ENCODE measurements around the gene IHH. TPM values are rescaled to one million over a fixed set of nuclear protein-coding genes. Genes with fewer than 3 reads are reported as not detected.

IHH gene
- polyA plus RNA-seq, 3 donors: not detected

DNA sequence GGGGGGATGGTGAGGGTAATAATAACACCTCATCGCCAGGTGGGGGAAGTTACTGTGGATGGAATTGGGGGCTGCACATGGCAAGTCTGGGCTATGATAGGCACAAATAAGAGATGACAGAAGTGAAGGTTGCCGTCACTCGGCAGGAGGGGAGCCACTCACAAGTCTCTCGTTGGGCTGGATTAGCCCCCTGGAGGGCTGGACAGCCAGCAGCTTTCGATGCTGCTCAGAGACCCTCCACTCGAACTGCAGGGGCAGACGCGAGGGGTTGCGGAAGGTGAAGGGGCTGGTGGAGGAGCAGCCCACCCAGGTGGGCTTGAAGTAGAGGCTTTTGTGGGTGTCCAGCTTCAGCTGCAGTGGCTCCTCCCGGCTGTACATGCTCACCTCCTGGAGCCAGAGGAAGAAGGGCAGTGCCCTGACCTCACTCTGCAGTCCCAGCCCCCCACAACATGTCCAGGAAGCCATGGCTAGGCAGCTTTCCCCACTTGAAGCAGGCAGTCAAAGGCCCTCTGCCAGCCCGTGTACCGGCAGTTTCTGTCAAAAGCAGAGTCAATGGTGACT is 37.6 kb downstream of the IHH start:
- Histone ChIP-seq H3K4me3 (replicated peaks in 1 of 3; ENCODE audit: low read depth in 2 of 3, low read length in 3 of 3) (no peak overlapping the region), H3K4me1 (ENCODE audit: control insufficient read depth in 1 of 2, insufficient read depth in 2 of 2, low read length in 2 of 2) (peaks cover 11 to 17% of the 10 kb centered on the region in 2 donors), H3K4me2 (replicated peaks; ENCODE audit: extremely low read depth, low read length, poor library complexity, severe bottlenecking) (no peak overlapping the region), H3K27me3 (ENCODE audit: control insufficient read depth in 2 of 2, insufficient read depth in 2 of 2, low read length in 2 of 2) (no peaks in the 10 kb centered on the region), H3K9ac (ENCODE audit: insufficient read depth, low read length, poor library complexity, severe bottlenecking) (no peak overlapping the region), H2AFZ (ENCODE audit: insufficient read depth, low read depth, low read length, poor library complexity, severe bottlenecking) (no peak overlapping the region), H3K79me2 (ENCODE audit: insufficient read depth, low read length) (no peaks in the 10 kb centered on the region), H4K20me1 (ENCODE audit: insufficient read depth, low read length) (no peaks in the 10 kb centered on the region), H3K27ac (ENCODE audit: low read depth in 1 of 2, low read length in 2 of 2) (no peak overlapping the region), H3K9me3 (replicated peaks in 1 of 2; ENCODE audit: control insufficient read depth in 1 of 2, insufficient read depth in 1 of 2, low read length in 2 of 2) (no peaks in the 10 kb centered on the region), H3K36me3 (replicated peaks in 1 of 2; ENCODE audit: control insufficient read depth in 1 of 2, insufficient read depth in 2 of 2, low read length in 2 of 2) (no peaks in the 10 kb centered on the region)
- peaks cover 11% of the 10 kb centered on the region for H3K4me1 Mint-ChIP-seq
- no peak for DNase-seq
- 96% methylated on average over 6 of the region's 12 CpGs for WGBS (ENCODE audit: insufficient coverage)
- H3K27ac Mint-ChIP-seq: no peak overlapping the region
- no peaks in the 10 kb centered on the region for H3K9me3 Mint-ChIP-seq
- no peaks in the 10 kb centered on the region for H3K36me3 Mint-ChIP-seq
- TF ChIP-seq, protein P1, sequence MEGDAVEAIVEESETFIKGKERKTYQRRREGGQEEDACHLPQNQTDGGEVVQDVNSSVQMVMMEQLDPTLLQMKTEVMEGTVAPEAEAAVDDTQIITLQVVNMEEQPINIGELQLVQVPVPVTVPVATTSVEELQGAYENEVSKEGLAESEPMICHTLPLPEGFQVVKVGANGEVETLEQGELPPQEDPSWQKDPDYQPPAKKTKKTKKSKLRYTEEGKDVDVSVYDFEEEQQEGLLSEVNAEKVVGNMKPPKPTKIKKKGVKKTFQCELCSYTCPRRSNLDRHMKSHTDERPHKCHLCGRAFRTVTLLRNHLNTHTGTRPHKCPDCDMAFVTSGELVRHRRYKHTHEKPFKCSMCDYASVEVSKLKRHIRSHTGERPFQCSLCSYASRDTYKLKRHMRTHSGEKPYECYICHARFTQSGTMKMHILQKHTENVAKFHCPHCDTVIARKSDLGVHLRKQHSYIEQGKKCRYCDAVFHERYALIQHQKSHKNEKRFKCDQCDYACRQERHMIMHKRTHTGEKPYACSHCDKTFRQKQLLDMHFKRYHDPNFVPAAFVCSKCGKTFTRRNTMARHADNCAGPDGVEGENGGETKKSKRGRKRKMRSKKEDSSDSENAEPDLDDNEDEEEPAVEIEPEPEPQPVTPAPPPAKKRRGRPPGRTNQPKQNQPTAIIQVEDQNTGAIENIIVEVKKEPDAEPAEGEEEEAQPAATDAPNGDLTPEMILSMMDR (IDR thresholded peaks at IDR 0.05): no peak
- intact Hi-C loops (cut with micrococcal nuclease): no loop called here
- peaks cover 2 to 10% (median 4%) of the 10 kb centered on the region in 3 donors for H3K27me3 Mint-ChIP-seq (ENCODE audit: low read depth in 3 of 3)
- H3K4me3 Mint-ChIP-seq: no peak overlapping the region

DNA sequence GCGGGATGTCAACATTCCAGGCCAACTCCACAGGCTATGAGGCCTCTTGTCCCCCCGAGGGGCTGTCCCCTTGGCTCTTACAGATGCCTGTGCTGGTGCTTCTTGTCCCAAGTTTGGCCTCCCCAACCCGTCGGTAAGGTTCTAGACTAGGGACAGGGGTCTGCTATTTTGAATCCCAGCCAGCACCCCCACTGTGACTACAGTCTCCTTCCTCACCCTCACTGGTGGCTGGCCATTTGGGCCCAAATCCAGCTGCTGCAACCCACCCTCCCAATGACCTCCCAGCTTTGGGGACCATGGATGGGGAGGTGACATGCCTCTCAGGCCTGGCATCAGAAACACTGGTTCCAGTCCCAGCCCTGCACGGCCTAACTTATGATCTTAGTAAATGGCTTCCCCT is 38.1 kb downstream of the IHH start:
- WGBS (ENCODE audit: insufficient coverage): 84% methylated on average over 4 of the region's 5 CpGs
- no peaks in the 10 kb centered on the region for H4K20me1 ChIP-seq (ENCODE audit: insufficient read depth, low read length)
- no peaks in the 10 kb centered on the region for H3K9me3 ChIP-seq (replicated peaks in 1 of 2; ENCODE audit: control insufficient read depth in 1 of 2, insufficient read depth in 1 of 2, low read length in 2 of 2)
- H3K79me2 ChIP-seq (ENCODE audit: insufficient read depth, low read length): no peaks in the 10 kb centered on the region
- H3K4me3 ChIP-seq (replicated peaks in 1 of 3; ENCODE audit: low read depth in 2 of 3, low read length in 3 of 3): no peak overlapping the region
- H2AFZ ChIP-seq (ENCODE audit: insufficient read depth, low read depth, low read length, poor library complexity, severe bottlenecking): no peak overlapping the region
- H3K27ac Mint-ChIP-seq: no peak overlapping the region
- peaks cover 11% of the 10 kb centered on the region for H3K4me1 Mint-ChIP-seq
- no peak overlapping the region for H3K4me3 Mint-ChIP-seq
- TF ChIP-seq, protein P1 (IDR thresholded peaks at IDR 0.05): no peak
- H3K9ac ChIP-seq (ENCODE audit: insufficient read depth, low read length, poor library complexity, severe bottlenecking): no peak overlapping the region
- H3K9me3 Mint-ChIP-seq: no peaks in the 10 kb centered on the region
- H3K4me1 ChIP-seq (ENCODE audit: control insufficient read depth in 1 of 2, insufficient read depth in 2 of 2, low read length in 2 of 2): peaks cover 11 to 17% of the 10 kb centered on the region in 2 donors
- no peaks in the 10 kb centered on the region for H3K36me3 Mint-ChIP-seq
- DNase-seq: no peak
- no peak overlapping the region for H3K27ac ChIP-seq (ENCODE audit: low read depth in 1 of 2, low read length in 2 of 2)
- no peaks in the 10 kb centered on the region for H3K36me3 ChIP-seq (replicated peaks in 1 of 2; ENCODE audit: control insufficient read depth in 1 of 2, insufficient read depth in 2 of 2, low read length in 2 of 2)
- H3K4me2 ChIP-seq (replicated peaks; ENCODE audit: extremely low read depth, low read length, poor library complexity, severe bottlenecking): no peak overlapping the region
- H3K27me3 ChIP-seq (ENCODE audit: control insufficient read depth in 2 of 2, insufficient read depth in 2 of 2, low read length in 2 of 2): no peaks in the 10 kb centered on the region
- intact Hi-C loops (cut with micrococcal nuclease): no loop called here
- H3K27me3 Mint-ChIP-seq (ENCODE audit: low read depth in 3 of 3): peaks cover 2 to 10% (median 6%) of the 10 kb centered on the region in 3 donors

All from CD14-positive monocyte (primary cell).